ENCODE data around the gene FEV.

- TF ChIP-seq CTCF (IDR thresholded peaks at IDR 0.05; ENCODE audit: low read length) = no peak
- TF ChIP-seq EZH2 (optimal IDR thresholded peaks at IDR 0.05; ENCODE audit: low read depth, low read length) = no peak
These were observed 32.8 kb downstream of the FEV start for GRCh38 chr2:218952160-218952559.
